Calu3 (cell line): Measurements from ENCODE around the gene PMFBP1. TPM values are rescaled to one million over a fixed set of nuclear protein-coding genes. Genes with fewer than 3 reads are reported as not detected.

ENCODE experiments used
- BruUV-seq: library from RNA; stranded (reverse); fragments of 400-500 nt; replicated peaks from 2 replicates; lab custom pipeline; 2021; lab: Mats Ljungman, UMichigan
- CTCF ChIA-PET: fragments of 300-600 bp; sonication (Branson Sonifier 250); formaldehyde crosslinking; loops from one replicate; lab custom pipeline; 2022; ENCODE audit warnings: antibody characterized with exemption; lab: Charles Lee
- DNase-seq: peaks from one replicate; pipeline ENCODE4 v3.0.0; 2022
- H3K27ac Mint-ChIP-seq: one replicate; pipeline ENCODE4 v1.8.0; 2022; ENCODE audit warnings: mixed read lengths; ENCODE audit not compliant: unreplicated experiment
- H3K27me3 Mint-ChIP-seq: one replicate; pipeline ENCODE4 v1.8.0; 2022; ENCODE audit warnings: mixed read lengths; ENCODE audit not compliant: unreplicated experiment
- H3K36me3 Mint-ChIP-seq: one replicate; pipeline ENCODE4 v1.8.0; 2022; ENCODE audit warnings: mild to moderate bottlenecking, moderate library complexity, mixed read lengths; ENCODE audit not compliant: insufficient read depth, unreplicated experiment
- H3K4me1 Mint-ChIP-seq: one replicate; pipeline ENCODE4 v1.8.0; 2022; ENCODE audit warnings: mild to moderate bottlenecking, low read depth, mixed read lengths; ENCODE audit not compliant: unreplicated experiment
- H3K4me3 Mint-ChIP-seq: one replicate; pipeline ENCODE4 v1.8.0; 2022; ENCODE audit warnings: mild to moderate bottlenecking, low read depth, moderate library complexity, mixed read lengths; ENCODE audit not compliant: unreplicated experiment
- H3K9me3 Mint-ChIP-seq: one replicate; pipeline ENCODE4 v1.8.0; 2022; ENCODE audit warnings: low read depth, mixed read lengths; ENCODE audit not compliant: unreplicated experiment
- intact Hi-C: fragments of 100-400 bp; cut with micrococcal nuclease; formaldehyde crosslinking; loops from one replicate; pipeline ENCODE4 v1.10.0; 2022; ENCODE audit not compliant: unreplicated experiment
- total RNA-seq: library from RNA; stranded (reverse); gene quantifications from 2 replicates; pipeline ENCODE4 v1.2.3, GENCODE V29; 2022
- TF ChIP-seq, protein P1 (sequence below): fragments of 200-600 bp; IDR thresholded peaks from one replicate; pipeline ENCODE4 v1.8.0; 2022; ENCODE audit warnings: antibody characterized with exemption; ENCODE audit not compliant: unreplicated experiment

The PMFBP1 gene
- total RNA-seq, 1 experiment from 2014 or later = 8.5 TPM

DNA sequence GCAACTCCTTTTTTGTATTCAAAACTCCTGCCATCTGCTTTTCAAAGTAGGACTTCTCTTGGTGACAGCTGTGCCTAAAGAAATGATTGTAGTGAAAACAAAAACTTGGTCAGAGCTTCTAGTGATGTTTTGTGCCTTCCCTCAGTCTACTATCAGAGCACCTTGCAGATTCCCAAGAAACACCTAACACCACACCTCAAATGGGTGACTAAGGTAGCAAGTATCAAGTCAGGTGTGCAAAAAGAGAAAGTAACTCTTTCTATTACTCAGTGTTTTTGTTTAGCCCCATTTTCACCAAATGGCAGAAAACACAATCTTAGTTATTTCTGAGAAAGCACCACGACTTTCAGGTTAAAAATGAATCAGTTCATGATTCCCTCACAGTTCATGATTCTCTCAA lies 2.0 kb upstream of the PMFBP1 start:
- H3K27ac Mint-ChIP-seq = no peak overlapping the region
- intact Hi-C loops = no loop called here
- H3K4me1 Mint-ChIP-seq = no peaks in the 10 kb centered on the region

GRCh38 chr16:72171236-72171635 lies 719 bp downstream of the PMFBP1 start:
- Mint-ChIP-seq H3K36me3 (no peaks in the 10 kb centered on the region), H3K27ac (no peak overlapping the region), H3K9me3 (no peaks in the 10 kb centered on the region), H3K4me1 (no peaks in the 10 kb centered on the region), H3K27me3 (peaks cover 3% of the 10 kb centered on the region), H3K4me3 (no peak overlapping the region)
- DNase-seq = no peak
- CTCF ChIA-PET = no interaction called here
- intact Hi-C loops = no loop called here
- BruUV-seq = no TSS peak
- TF ChIP-seq, protein P1, sequence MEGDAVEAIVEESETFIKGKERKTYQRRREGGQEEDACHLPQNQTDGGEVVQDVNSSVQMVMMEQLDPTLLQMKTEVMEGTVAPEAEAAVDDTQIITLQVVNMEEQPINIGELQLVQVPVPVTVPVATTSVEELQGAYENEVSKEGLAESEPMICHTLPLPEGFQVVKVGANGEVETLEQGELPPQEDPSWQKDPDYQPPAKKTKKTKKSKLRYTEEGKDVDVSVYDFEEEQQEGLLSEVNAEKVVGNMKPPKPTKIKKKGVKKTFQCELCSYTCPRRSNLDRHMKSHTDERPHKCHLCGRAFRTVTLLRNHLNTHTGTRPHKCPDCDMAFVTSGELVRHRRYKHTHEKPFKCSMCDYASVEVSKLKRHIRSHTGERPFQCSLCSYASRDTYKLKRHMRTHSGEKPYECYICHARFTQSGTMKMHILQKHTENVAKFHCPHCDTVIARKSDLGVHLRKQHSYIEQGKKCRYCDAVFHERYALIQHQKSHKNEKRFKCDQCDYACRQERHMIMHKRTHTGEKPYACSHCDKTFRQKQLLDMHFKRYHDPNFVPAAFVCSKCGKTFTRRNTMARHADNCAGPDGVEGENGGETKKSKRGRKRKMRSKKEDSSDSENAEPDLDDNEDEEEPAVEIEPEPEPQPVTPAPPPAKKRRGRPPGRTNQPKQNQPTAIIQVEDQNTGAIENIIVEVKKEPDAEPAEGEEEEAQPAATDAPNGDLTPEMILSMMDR = no peak

More for the DNA sequence above, 2.0 kb upstream of the PMFBP1 start:
- CTCF ChIA-PET = no interaction called here
- Mint-ChIP-seq H3K4me3 (no peak overlapping the region), H3K9me3 (no peaks in the 10 kb centered on the region), H3K36me3 (no peaks in the 10 kb centered on the region), H3K27me3 (peaks cover 16% of the 10 kb centered on the region)
- TF ChIP-seq, protein P1 = no peak
- DNase-seq = no peak
- BruUV-seq = no TSS peak

DNA sequence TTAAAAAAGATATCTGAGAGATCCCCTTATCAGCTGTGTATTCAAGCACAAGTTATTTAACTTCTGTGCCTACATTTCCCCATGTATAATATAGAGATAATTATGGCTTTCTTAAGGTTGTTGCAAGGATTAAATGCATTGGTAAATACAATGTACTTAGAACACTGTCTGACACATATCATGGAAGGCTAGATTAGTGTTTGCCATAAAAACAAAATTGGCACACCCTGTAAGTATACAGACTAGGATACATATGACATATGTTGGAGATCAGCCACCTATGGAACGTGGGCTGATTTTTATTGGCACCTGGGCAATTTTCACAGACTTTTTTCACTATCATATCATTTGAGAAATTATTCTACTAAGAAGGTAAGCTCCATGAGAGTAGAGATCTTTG lies 2.2 kb downstream of the PMFBP1 start:
- TF ChIP-seq, protein P1 = no peak
- no TSS peak for BruUV-seq
- intact Hi-C loops = no loop called here
- CTCF ChIA-PET = no interaction called here
- no peaks in the 10 kb centered on the region for H3K36me3 Mint-ChIP-seq
- H3K27ac Mint-ChIP-seq = no peak overlapping the region
- DNase-seq = no peak
- peaks cover 8% of the 10 kb centered on the region for H3K27me3 Mint-ChIP-seq
- no peaks in the 10 kb centered on the region for H3K9me3 Mint-ChIP-seq
- H3K4me1 Mint-ChIP-seq = no peaks in the 10 kb centered on the region
- no peak overlapping the region for H3K4me3 Mint-ChIP-seq

DNA sequence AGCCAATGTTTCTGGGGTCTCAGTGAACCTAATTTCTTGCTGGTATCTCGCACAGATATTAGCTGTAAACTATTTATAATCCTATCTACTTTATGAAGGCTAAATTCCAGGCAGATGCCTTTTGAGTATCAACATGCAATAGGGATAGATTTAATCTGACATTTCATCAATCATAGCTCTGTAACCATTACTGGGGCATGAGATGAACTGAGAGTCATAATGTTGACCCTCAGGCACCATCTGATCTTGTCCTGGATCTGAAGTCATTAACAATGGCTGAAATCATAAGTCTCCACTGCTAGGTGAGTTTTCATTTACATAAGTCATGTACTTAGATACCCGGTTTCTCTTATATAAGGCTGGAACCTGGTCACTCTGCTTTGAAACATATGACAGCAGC lies 3.6 kb downstream of the PMFBP1 start:
- BruUV-seq = no TSS peak
- peaks cover under 1% of the 10 kb centered on the region for H3K9me3 Mint-ChIP-seq
- intact Hi-C loops = no loop called here
- no peak overlapping the region for H3K27ac Mint-ChIP-seq
- CTCF ChIA-PET = no interaction called here
- H3K4me1 Mint-ChIP-seq = no peaks in the 10 kb centered on the region
- TF ChIP-seq, protein P1 = no peak
- no peaks in the 10 kb centered on the region for H3K36me3 Mint-ChIP-seq
- H3K4me3 Mint-ChIP-seq = no peak overlapping the region
- no peak for DNase-seq
- peaks cover 8% of the 10 kb centered on the region for H3K27me3 Mint-ChIP-seq
